ENCODE results near the gene HNF1B.
"Not testable (repeated sequence)": the region's sequence is repeated elsewhere in the genome, so short reads cannot be mapped to it uniquely, and the experiment has no call there.

HNF1B gene

GRCh38 chr17:37708008-37708615 lies 36.7 kb downstream of the HNF1B start:
- DNase-seq = no peak

GRCh38 chr17:37706446-37706845 lies 38.4 kb downstream of the HNF1B start:
- no peak for DNase-seq
- intact Hi-C loops (cut with DNase I) = no loop called here

More at GRCh38 chr17:37708008-37708615, 36.7 kb downstream of the HNF1B start:
- intact Hi-C loops (cut with DNase I) = no loop called here

- DNase-seq = no peak
- intact Hi-C loops (cut with DNase I) = no loop called here
These were observed 42.3 kb downstream of the HNF1B start for GRCh38 chr17:37702598-37702997.

GRCh38 chr17:37701496-37701898 lies 43.4 kb downstream of the HNF1B start:
- DNase-seq = no peak
- intact Hi-C loops (cut with DNase I) = no loop called here

DNA sequence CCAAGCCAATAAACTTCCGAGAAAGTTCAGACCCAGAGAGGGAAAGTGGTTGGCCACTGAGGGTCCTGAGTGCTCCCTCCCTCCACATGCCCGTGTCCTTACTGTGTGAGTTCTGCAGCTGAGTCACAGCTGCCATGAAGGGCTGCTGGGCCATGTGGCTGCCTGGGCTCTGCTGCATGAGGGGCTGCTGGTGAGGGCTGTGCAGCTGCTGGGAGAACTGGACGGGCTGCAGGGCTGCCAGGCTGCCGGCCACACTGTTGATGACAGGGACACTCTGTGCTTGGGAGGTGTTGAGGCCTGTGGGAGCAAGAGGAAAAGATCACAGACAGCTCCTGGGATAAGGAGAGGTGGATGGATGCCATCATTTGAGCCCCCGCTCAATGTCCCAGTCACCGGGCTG lies 44.0 kb downstream of the HNF1B start:
- intact Hi-C loops (cut with DNase I) = no loop called here
- DNase-seq = no peak

GRCh38 chr17:37699285-37699973 lies 45.4 kb downstream of the HNF1B start:
- no peak for DNase-seq
- intact Hi-C loops (cut with DNase I) = no loop called here

DNA sequence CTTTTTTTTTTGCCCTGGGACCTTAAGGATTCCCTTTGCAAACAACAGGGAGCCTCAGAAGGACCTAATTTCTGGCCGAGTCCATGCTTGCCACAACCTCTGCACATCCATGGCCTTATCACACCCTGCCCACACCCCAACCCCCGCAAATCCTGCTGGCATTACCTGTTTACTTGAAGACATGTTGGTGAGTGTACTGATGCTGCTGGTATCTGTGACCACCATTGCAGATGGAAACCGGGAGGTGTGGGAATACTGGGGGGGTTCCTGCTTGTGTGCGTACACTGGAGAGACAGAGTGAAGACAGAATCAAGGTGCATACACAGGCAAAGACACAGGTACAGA lies 46.0 kb downstream of the HNF1B start:
- DNase-seq = no peak
- intact Hi-C loops (cut with DNase I) = no loop called here

DNA sequence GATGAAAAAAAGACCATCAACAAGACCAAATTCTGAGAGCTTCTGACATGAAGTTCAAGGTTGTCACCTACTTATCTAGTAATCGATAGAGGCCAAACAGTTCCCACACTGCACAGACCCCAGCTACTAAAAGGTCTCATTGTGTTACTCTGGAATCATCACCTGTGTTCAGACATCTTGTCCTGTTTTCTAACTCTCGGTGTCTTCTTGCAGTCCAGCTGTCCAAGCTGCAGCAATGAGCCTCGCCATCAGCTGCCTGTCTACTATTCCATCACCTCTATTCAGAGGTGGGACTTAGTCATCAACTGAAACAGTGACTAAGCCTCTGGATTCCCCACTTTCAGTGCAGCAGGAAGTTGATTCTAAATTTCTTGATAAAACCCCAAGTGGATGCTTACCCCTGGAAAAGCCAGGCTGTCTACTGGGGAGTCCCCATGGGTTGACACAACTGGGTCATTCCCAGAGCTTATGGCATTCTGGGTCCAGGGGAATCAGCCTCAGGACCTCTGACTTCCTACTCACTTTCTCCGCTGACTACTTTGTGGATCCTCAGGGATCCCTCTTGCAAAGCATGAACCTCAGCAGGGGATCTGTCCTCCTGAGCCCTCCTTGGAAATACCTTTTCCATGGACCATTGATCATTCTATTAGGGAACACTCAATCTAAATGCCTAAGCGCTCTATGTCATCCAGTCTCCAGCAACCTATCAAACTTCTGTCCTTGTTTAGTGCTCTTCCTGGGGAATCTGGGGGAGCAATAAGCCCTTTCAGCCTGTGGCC lies 46.5 kb downstream of the HNF1B start:
- intact Hi-C loops (cut with DNase I) = no loop called here
- DNase-seq = no peak

DNA sequence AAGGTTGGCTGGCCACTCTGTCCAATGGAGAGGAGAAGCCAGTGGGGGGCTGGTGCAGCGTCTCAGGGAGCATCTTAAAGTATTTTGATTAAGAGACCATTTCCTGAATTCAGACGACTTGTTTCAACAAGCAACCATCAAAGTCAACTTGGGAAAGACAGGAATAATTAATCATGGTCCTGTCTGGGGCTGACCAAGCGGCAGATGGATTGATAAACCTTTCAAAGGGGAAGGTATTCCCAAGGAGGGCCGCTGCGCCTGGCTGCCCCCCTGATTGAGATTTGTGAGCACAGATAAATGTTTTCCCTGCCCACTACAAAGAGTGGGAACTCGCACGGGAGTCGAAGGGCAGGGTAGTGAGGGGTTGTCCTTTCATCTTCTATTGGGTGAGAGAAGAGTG lies 47.5 kb downstream of the HNF1B start:
- no peak for DNase-seq
- intact Hi-C loops (cut with DNase I) = no loop called here

- intact Hi-C loops (cut with DNase I) = no loop called here
These were observed 48.5 kb downstream of the HNF1B start for GRCh38 chr17:37696366-37696765.

GRCh38 chr17:37695726-37696125 lies 49.1 kb downstream of the HNF1B start:
- no peak for DNase-seq
- intact Hi-C loops (cut with DNase I) = no loop called here

More at GRCh38 chr17:37696366-37696765, 48.5 kb downstream of the HNF1B start:
- no peak for DNase-seq

GRCh38 chr17:37694734-37695133 lies 50.1 kb downstream of the HNF1B start:
- DNase-seq = no peak
- intact Hi-C loops (cut with DNase I) = no loop called here

GRCh38 chr17:37693328-37693727 lies 51.5 kb downstream of the HNF1B start:
- intact Hi-C loops (cut with DNase I) = no loop called here

DNA sequence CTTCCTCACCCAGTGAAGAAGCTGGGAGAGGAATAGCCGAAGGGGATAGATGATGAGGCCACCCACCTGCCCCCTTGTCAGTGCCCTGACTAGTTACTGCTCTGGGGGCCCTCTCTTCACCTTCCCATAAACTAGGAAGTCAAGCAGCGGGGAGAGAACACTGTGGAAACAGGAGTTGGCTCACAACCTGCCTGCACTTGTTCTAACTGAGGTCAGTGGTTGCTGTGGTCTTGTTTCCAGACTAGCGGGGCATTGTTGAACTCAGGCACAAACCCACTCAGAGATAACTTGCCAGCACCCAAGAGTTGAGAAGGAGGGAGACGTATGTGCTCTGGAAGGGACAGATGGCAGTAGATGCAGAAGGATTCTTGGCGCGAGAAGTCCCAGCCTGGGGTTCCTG lies 53.1 kb downstream of the HNF1B start:
- intact Hi-C loops (cut with DNase I) = no loop called here
- no peak for DNase-seq

More at GRCh38 chr17:37693328-37693727, 51.5 kb downstream of the HNF1B start:
- no peak for DNase-seq

GRCh38 chr17:37689317-37689716 lies 55.5 kb downstream of the HNF1B start:
- DNase-seq = no peak

DNA sequence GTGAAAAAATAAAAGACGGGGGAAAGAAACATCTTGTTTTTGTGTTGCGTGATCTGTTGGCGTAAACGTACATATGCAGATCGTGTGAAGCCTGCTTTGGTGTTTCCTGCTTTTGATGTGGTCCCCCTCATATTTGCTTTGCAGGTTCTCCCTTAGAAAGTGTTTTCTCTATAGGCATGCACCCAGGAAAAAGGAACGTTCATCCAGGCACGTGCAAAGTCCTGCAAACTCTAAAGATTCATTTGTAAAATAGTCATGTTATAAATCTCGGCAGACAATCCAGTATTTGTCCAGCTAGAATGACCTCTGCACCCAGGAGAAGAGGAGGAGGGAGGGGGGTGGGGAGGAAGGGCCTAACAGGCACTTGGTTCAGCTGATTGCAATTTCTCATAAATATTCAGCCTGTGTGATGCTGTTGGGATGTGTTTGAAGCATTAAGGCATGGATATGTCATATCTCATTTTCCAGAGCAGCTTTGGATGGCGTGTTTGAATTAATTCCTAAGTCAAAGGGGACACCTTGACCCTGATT lies 61.3 kb downstream of the HNF1B start:
- no peak for DNase-seq
- intact Hi-C loops (cut with DNase I) = no loop called here

More at GRCh38 chr17:37689317-37689716, 55.5 kb downstream of the HNF1B start:
- intact Hi-C loops (cut with DNase I) = no loop called here

- DNase-seq = no peak
- intact Hi-C loops (cut with DNase I) = no loop called here
These were observed 62.9 kb downstream of the HNF1B start for GRCh38 chr17:37682007-37682406.

DNA sequence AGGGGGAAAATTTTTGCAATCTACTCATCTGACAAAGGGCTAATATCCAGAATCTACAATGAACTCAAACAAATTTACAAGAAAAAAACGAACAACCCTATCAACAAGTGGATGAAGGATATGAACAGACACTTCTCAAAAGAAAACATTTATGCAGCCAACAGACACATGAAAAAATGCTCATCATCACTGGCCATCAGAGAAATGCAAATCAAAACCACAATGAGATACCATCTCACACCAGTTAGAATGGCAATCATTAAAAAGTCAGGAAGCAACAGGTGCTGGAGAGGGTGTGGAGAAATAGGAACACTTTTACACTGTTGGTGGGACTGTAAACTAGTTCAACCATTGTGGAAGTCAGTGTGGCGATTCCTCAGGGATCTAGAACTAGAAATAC lies 64.9 kb downstream of the HNF1B start:
- intact Hi-C loops (cut with DNase I); DNase-seq: not testable (repeated sequence)

DNA sequence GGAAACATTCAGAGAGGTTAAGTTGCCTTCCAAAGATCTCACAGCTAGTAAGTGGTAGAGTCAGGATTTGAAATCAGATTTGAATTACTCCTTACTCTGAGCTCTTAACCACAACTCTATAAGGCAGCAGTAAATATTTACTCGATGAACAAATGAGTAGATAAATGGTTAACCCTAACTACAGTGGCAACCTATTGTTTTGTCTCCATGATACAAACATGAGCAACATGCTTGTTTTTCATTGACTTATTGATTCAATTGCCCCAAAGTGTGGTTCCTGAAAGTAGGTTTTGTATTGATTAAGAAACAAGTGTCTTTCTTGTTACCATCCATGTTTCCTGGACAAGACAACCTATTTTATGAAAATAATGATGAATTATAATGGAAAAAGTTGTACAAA lies 66.8 kb downstream of the HNF1B start:
- DNase-seq = no peak
- intact Hi-C loops (cut with DNase I) = no loop called here

- intact Hi-C loops (cut with DNase I) = no loop called here
- no peak for DNase-seq
These were observed 67.8 kb downstream of the HNF1B start for GRCh38 chr17:37677021-37677420.

DNA sequence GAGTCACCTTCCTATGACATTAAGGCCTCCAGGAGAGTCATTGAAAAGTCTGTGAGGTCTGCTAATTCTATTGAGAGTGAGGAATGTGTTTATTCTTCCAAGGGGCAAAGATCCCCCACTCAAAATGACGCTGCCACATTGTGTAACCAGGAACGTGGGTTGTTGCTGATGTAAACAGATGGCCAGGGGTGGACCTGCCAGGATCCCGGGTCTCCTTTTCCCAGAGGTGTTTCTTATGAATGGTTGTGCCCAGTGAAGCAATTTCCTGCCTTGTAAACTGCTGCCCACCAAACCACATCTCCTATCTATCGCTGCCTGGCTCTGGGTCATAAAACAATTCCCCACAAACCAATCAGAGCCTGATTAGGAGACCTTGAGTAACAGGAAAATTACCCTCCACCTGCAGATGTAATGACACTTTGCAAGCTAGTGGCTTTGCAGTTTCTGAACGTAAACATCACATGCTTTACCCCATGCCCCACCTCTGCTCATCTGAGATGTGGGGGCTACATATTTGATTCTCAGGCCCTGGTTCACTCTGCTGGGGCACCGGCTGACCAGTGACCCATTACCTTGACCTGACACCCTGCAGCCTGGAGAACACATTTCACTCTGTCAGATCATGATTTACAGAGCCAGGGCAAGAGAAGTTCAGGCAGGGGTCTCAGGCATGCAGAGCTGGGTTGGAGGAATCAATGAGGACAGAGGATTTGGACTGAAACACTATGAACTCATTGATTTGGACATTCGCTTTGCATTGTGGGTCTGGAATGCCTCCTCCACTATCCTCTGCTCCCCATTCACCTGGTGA lies 68.5 kb downstream of the HNF1B start:
- intact Hi-C loops (cut with DNase I) = no loop called here
- no peak for DNase-seq
